Liver (tissue), 3 donors: ENCODE measurements around the gene PDGFC.

Experiments used
- ATF3 ChIP-seq: IDR thresholded peaks from 2 replicates; pipeline ENCODE4 v1.6.1; 2016; ENCODE audit warnings: antibody characterized with exemption
- CTCF ChIP-seq: fragments of 150-350 bp; IDR thresholded peaks from 2 replicates; pipeline ENCODE4 v1.5.1; 2017; ENCODE audit warnings: improper control_type of control experiment, low read depth, low read length; ENCODE audit not compliant: missing input control
- FOXA1 ChIP-seq: IDR thresholded peaks from 2 replicates; pipeline ENCODE4 v1.6.1; 2016; ENCODE audit warnings: antibody characterized with exemption
- HNF4A ChIP-seq, 2 donors: conservative IDR thresholded peaks; 2 replicates each; pipeline ENCODE4 v1.6.1; 2016; ENCODE audit warnings: antibody characterized with exemption in 2 of 2, mild to moderate bottlenecking in 2 of 2
- JUND ChIP-seq, 2 donors: IDR thresholded peaks; 2 replicates each; pipeline ENCODE4 v1.6.1; 2016; ENCODE audit warnings: antibody characterized with exemption in 2 of 2
- MAX ChIP-seq: IDR thresholded peaks from 2 replicates; pipeline ENCODE4 v1.6.1; 2016; ENCODE audit warnings: antibody characterized with exemption
- RAD21 ChIP-seq, 2 donors: IDR thresholded peaks; 2 replicates each; pipeline ENCODE4 v1.6.1; 2016; ENCODE audit warnings: antibody characterized with exemption in 2 of 2, mild to moderate bottlenecking in 2 of 2
- REST ChIP-seq: IDR thresholded peaks from 2 replicates; pipeline ENCODE4 v1.6.1; 2016; ENCODE audit warnings: antibody characterized with exemption, mild to moderate bottlenecking
- TAF1 ChIP-seq: conservative IDR thresholded peaks from 2 replicates; pipeline ENCODE4 v1.6.1; 2016; ENCODE audit warnings: antibody characterized with exemption, mild to moderate bottlenecking
- YY1 ChIP-seq: IDR thresholded peaks from 2 replicates; pipeline ENCODE4 v1.6.1; 2016; ENCODE audit warnings: antibody characterized with exemption, mild to moderate bottlenecking
- ZBTB33 ChIP-seq: IDR thresholded peaks from 2 replicates; pipeline ENCODE4 v1.6.1; 2016; ENCODE audit warnings: antibody characterized with exemption
- donor health status: healthy.
- donor health status: healthy.

GRCh38 chr4:156811963-156812362, 159.6 kb downstream of the PDGFC start:
- no peak for TF ChIP-seq CTCF
- no peak for TF ChIP-seq REST
- TF ChIP-seq ZBTB33, result no peak
- TF ChIP-seq TAF1, result no peak
- no peak for TF ChIP-seq FOXA1
- TF ChIP-seq MAX, result no peak
- no peak for TF ChIP-seq RAD21 (IDR thresholded peaks at IDR 0.05)
- TF ChIP-seq ATF3, result no peak
- TF ChIP-seq HNF4A (conservative IDR thresholded peaks at IDR 0.05), result no peak
- no peak for TF ChIP-seq YY1
- TF ChIP-seq JUND (IDR thresholded peaks at IDR 0.05), result no peak
